GM12891 (cell line): Measurements from ENCODE around the gene PANX3.

Experiments
- PAX5 ChIP-seq: IDR thresholded peaks from 2 replicates; pipeline ENCODE4 v1.6.1; 2011; ENCODE audit warnings: low read length, moderate library complexity, mild to moderate bottlenecking; ENCODE audit not compliant: insufficient read depth, severe bottlenecking
- POLR2A ChIP-seq: IDR thresholded peaks from 2 replicates; pipeline ENCODE4 v1.6.1; 2011; ENCODE audit warnings: low read depth, low read length, control low read depth
- POLR2AphosphoS5 ChIP-seq: IDR thresholded peaks from 2 replicates; pipeline ENCODE4 v1.6.1; 2011; ENCODE audit warnings: low read depth, low read length, control low read depth
- SPI1 ChIP-seq: IDR thresholded peaks from 2 replicates; pipeline ENCODE4 v1.6.1; 2011; ENCODE audit warnings: low read depth, low read length, control low read depth
- TAF1 ChIP-seq: IDR thresholded peaks from 2 replicates; pipeline ENCODE4 v1.6.1; 2011; ENCODE audit warnings: low read depth, low read length, control low read depth

DNA sequence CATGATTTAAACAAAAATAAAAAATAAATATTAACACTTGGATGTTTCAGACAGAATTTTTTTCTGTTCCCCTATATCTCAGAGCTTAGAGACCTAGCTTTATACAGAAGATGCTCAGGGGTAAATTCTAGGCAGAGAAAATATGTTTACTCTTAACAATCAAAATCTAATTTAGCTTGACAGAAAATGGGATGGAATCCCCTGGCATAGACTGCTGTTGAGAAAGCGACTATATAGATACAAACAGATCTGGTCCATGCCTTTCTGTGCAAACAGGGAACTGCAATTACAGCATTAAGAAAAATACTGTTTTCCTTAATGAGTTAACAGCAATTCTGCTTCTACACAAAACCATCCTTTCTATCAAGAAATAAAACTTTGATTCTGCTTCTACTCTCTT lies 47.8 kb downstream of the PANX3 start:
- TF ChIP-seq TAF1 (no peak), POLR2A (no peak), SPI1 (no peak), POLR2AphosphoS5 (no peak), PAX5 (no peak)
